CD4-positive, alpha-beta memory T cell (primary cell): ENCODE results near the gene FHAD1. TPM values are rescaled to one million over a fixed set of nuclear protein-coding genes. Genes with fewer than 3 reads are reported as not detected.
A peak's percentile ranks its signal among the peaks of the same experiment; 100 is the strongest.

Source experiments
- CTCF ChIA-PET: fragments of 350-600 bp; sonication (Branson Sonifier 250); formaldehyde crosslinking; loops from one replicate; lab custom pipeline; 2021; ENCODE audit warnings: inconsistent platforms; ENCODE audit not compliant: partially characterized antibody; lab: Charles Lee
- POLR2A ChIA-PET: fragments of 350-600 bp; sonication (Branson Sonifier 250); formaldehyde crosslinking; loops from one replicate; lab custom pipeline; 2021; ENCODE audit not compliant: partially characterized antibody; lab: Charles Lee
- DNase-seq, 5 donors: peaks; one replicate each; pipeline versions ENCODE4 v3.0.0 to v3.0.0-alpha.2; 2020 to 2022; ENCODE audit warnings: mixed read lengths in 1 of 5
- H3K27ac ChIP-seq: one replicate; pipeline ENCODE4 v1.7.0; 2013; ENCODE audit warnings: low read depth, low read length
- H3K27me3 ChIP-seq: 2 replicates; pipeline ENCODE4 v1.7.0; 2013; ENCODE audit warnings: mild to moderate bottlenecking, low read length, moderate library complexity; ENCODE audit not compliant: insufficient read depth
- H3K36me3 ChIP-seq: 2 replicates; pipeline ENCODE4 v1.7.0; 2013; ENCODE audit warnings: mild to moderate bottlenecking, low read length, moderate library complexity; ENCODE audit not compliant: insufficient read depth
- H3K4me1 ChIP-seq: 2 replicates; pipeline ENCODE4 v1.7.0; 2013; ENCODE audit warnings: mild to moderate bottlenecking, low read length, moderate library complexity; ENCODE audit not compliant: insufficient read depth
- H3K4me3 ChIP-seq, 2 donors: one replicate each; pipeline ENCODE4 v1.7.0; 2013; ENCODE audit warnings: low read length in 2 of 2, mild to moderate bottlenecking in 1 of 2
- H3K9me3 ChIP-seq, 2 donors: one replicate each; pipeline ENCODE4 v1.7.0; 2013; ENCODE audit warnings: low read length in 2 of 2, control low read depth in 1 of 2; ENCODE audit not compliant: control insufficient read depth in 1 of 2
- H3K27ac Mint-ChIP-seq, 7 donors: one replicate each; pipeline ENCODE4 v1.8.0; 2020 to 2021; ENCODE audit warnings: mixed read lengths in 7 of 7, mild to moderate bottlenecking in 6 of 7, inconsistent platforms in 3 of 7, moderate library complexity in 3 of 7
- H3K27me3 Mint-ChIP-seq, 2 donors: one replicate each; pipeline ENCODE4 v1.8.0; 2020 to 2021; ENCODE audit warnings: mixed read lengths in 2 of 2
- H3K36me3 Mint-ChIP-seq, 2 donors: one replicate each; pipeline ENCODE4 v1.8.0; 2020 to 2021; ENCODE audit warnings: mixed read lengths in 2 of 2, inconsistent platforms in 1 of 2, mild to moderate bottlenecking in 1 of 2
- H3K4me1 Mint-ChIP-seq, 4 donors: one replicate each; pipeline ENCODE4 v1.8.0; 2020 to 2021; ENCODE audit warnings: mixed read lengths in 4 of 4, mild to moderate bottlenecking in 1 of 4
- H3K4me3 Mint-ChIP-seq, 8 donors: one replicate each; pipeline ENCODE4 v1.8.0; 2020 to 2021; ENCODE audit warnings: mixed read lengths in 8 of 8, mild to moderate bottlenecking in 7 of 8, moderate library complexity in 6 of 8, inconsistent platforms in 3 of 8
- H3K9me3 Mint-ChIP-seq, 8 donors: one replicate each; pipeline ENCODE4 v1.8.0; 2020 to 2021; ENCODE audit warnings: mixed read lengths in 8 of 8, mild to moderate bottlenecking in 5 of 8, inconsistent platforms in 3 of 8, moderate library complexity in 1 of 8
- intact Hi-C: fragments of 100-400 bp; cut with micrococcal nuclease; formaldehyde crosslinking; loops from one replicate; pipeline ENCODE4 v1.15.1; 2023
- polyA plus RNA-seq, 2 donors: library from polyadenylated mRNA; unstranded; fragments of 300-500 nt; fragmentation: Illumina TruSeq; gene quantifications; one replicate each; pipeline ENCODE4 v1.2.3, GENCODE V29; 2021
- total RNA-seq, 2 experiments: library from RNA; stranded (reverse); gene quantifications; one replicate each; pipeline ENCODE4 v1.2.3, GENCODE V29; 2021

Gene FHAD1
- total and polyA plus RNA-seq, 4 experiments from 2014 or later = 0.03 TPM; not detected in 3

GRCh38 chr1:15219280-15220023, 27.6 kb upstream of the FHAD1 start:
- Mint-ChIP-seq H3K27me3 (peaks cover 13 to 22% of the 10 kb centered on the region in 2 donors), H3K4me3 (no peak overlapping the region), H3K9me3 (no peaks in the 10 kb centered on the region), H3K36me3 (no peaks in the 10 kb centered on the region), H3K4me1 (peaks cover 2 to 12% (median 5%) of the 10 kb centered on the region in 4 donors), H3K27ac (no peak overlapping the region)
- Histone ChIP-seq H3K36me3 (no peaks in the 10 kb centered on the region), H3K27ac (no peak overlapping the region), H3K4me3 (no peak overlapping the region), H3K27me3 (no peaks in the 10 kb centered on the region), H3K4me1 (no peaks in the 10 kb centered on the region), H3K9me3 (no peaks in the 10 kb centered on the region)
- ChIA-PET CTCF (no interaction called here), POLR2A (no interaction called here)
- intact Hi-C loops = no loop called here
- no peak for DNase-seq

DNA sequence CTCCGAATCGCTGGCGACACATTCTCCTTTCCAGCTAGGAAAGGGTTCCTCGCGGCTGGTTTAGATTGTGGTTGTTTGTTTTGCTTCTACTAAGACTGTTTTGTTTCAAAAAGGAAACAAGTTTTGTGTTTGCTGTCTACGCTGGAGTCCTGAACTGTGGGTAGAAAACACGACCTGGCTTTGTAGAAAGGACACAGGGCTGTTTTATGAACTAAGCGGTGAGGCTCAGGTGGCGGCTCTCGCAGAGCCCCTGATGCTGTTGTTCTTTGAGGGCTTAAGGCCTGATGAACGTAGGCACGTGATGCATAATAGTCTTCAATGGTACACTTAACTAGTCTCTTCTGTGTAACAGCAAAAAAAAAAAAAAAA, 27.0 kb upstream of the FHAD1 start:
- Mint-ChIP-seq H3K36me3 (no peaks in the 10 kb centered on the region), H3K9me3 (no peaks in the 10 kb centered on the region), H3K27ac (no peak overlapping the region), H3K4me3 (no peak overlapping the region), H3K27me3 (peaks cover 13 to 22% of the 10 kb centered on the region in 2 donors), H3K4me1 (peaks cover 2 to 12% (median 5%) of the 10 kb centered on the region in 4 donors)
- POLR2A ChIA-PET = no interaction called here
- intact Hi-C loops = no loop called here
- CTCF ChIA-PET = no interaction called here
- no peaks in the 10 kb centered on the region for H3K9me3 ChIP-seq
- H3K27me3 ChIP-seq = no peaks in the 10 kb centered on the region
- H3K27ac ChIP-seq = no peak overlapping the region
- H3K36me3 ChIP-seq = no peaks in the 10 kb centered on the region
- DNase-seq = no peak
- no peak overlapping the region for H3K4me3 ChIP-seq
- H3K4me1 ChIP-seq = no peaks in the 10 kb centered on the region

DNA sequence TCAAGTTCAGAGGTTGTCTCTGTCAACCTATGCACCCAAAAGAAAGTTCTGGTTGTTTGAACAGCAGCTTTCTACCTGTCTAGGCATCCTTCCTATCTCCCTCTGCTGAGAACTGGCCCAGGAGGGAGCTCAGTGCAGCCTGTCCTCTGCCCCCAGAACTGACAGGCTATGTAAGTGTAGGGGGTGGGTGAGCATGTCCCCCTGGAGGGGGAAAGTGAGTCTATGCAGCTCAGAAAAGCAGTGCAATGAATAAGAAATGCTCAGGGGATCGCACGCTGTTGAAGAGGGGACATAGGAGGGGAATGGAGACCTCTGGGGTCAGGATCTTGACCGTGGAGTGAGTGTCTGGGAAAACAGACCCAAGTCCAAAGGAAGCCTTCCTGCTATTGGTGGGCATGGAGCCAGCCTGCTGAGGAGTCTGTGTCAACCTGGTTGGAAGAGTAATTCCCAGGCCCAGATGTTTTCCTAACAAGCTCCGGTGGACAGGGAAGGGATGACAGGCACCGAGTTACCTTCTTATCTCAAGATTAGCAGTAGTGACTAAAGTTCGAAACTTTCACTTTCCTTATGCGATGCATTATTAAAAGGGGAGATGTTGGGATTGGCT, 26.1 kb upstream of the FHAD1 start:
- H3K27ac Mint-ChIP-seq = no peak overlapping the region
- CTCF ChIA-PET = no interaction called here
- Histone ChIP-seq H3K27ac (no peak overlapping the region), H3K36me3 (no peaks in the 10 kb centered on the region), H3K4me3 (no peak overlapping the region), H3K27me3 (no peaks in the 10 kb centered on the region), H3K4me1 (no peaks in the 10 kb centered on the region), H3K9me3 (no peaks in the 10 kb centered on the region)
- H3K4me3 Mint-ChIP-seq = peak overlapping the region in 1 of 8 donors; percentile 22
- H3K27me3 Mint-ChIP-seq = peaks cover 13 to 22% of the 10 kb centered on the region in 2 donors
- H3K36me3 Mint-ChIP-seq = no peaks in the 10 kb centered on the region
- peaks cover 2 to 12% (median 5%) of the 10 kb centered on the region in 4 donors for H3K4me1 Mint-ChIP-seq
- no peaks in the 10 kb centered on the region for H3K9me3 Mint-ChIP-seq
- intact Hi-C loops = no loop called here
- POLR2A ChIA-PET = no interaction called here
- no peak for DNase-seq

GRCh38 chr1:15222653-15223303, 24.2 kb upstream of the FHAD1 start:
- no peaks in the 10 kb centered on the region for H3K27me3 ChIP-seq
- no peak overlapping the region for H3K27ac Mint-ChIP-seq
- peaks cover under 1 to 12% (median 5%) of the 10 kb centered on the region in 4 donors for H3K4me1 Mint-ChIP-seq
- CTCF ChIA-PET = no interaction called here
- H3K4me3 Mint-ChIP-seq = no peak overlapping the region
- H3K27ac ChIP-seq = no peak overlapping the region
- H3K36me3 Mint-ChIP-seq = no peaks in the 10 kb centered on the region
- H3K4me3 ChIP-seq = no peak overlapping the region
- no peaks in the 10 kb centered on the region for H3K9me3 ChIP-seq
- DNase-seq = no peak
- no peaks in the 10 kb centered on the region for H3K36me3 ChIP-seq
- POLR2A ChIA-PET = no interaction called here
- peaks cover 13 to 19% of the 10 kb centered on the region in 2 donors for H3K27me3 Mint-ChIP-seq
- no peaks in the 10 kb centered on the region for H3K4me1 ChIP-seq
- no peaks in the 10 kb centered on the region for H3K9me3 Mint-ChIP-seq
- intact Hi-C loops = no loop called here

DNA sequence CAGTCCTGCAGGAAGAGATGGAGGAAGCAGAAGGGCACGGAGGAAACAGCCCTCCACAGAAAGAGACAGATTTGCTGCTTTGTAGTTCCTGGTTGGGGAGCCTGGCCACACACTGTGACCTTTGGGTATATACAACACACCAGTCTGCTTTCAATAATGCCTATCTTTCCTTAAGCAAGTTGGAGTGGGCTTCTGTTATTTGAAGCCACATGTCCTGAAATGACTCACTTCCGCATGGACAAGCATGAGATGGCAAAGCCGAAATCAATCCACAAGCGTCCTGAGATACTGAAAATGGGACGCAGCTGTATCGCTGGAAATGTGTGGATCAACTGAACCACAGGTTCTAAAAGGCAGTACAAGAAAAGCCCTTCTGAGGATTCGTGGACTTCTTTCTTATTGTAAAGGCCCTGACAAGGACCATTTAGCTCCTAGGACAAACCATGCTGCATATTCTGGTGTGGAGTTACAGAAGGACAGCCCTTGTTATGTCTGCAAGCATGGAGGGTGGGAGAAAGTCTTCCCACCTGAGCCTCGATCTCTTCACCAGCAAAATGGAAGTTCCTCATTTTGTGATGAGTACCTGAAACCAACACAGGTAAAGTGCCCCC, 22.7 kb upstream of the FHAD1 start:
- Mint-ChIP-seq H3K9me3 (no peaks in the 10 kb centered on the region), H3K4me3 (no peak overlapping the region), H3K27ac (no peak overlapping the region), H3K4me1 (no peaks in the 10 kb centered on the region), H3K36me3 (no peaks in the 10 kb centered on the region), H3K27me3 (peaks cover 13 to 14% of the 10 kb centered on the region in 2 donors)
- Histone ChIP-seq H3K27ac (no peak overlapping the region), H3K36me3 (no peaks in the 10 kb centered on the region), H3K9me3 (no peaks in the 10 kb centered on the region), H3K4me1 (no peaks in the 10 kb centered on the region), H3K27me3 (no peaks in the 10 kb centered on the region), H3K4me3 (no peak overlapping the region)
- ChIA-PET CTCF (no interaction called here), POLR2A (no interaction called here)
- intact Hi-C loops = no loop called here
- no peak for DNase-seq

- H3K27me3 Mint-ChIP-seq = peaks cover 10 to 14% of the 10 kb centered on the region in 2 donors
- no peak for DNase-seq
- no peak overlapping the region for H3K27ac ChIP-seq
- H3K36me3 Mint-ChIP-seq = no peaks in the 10 kb centered on the region
- H3K4me3 Mint-ChIP-seq = no peak overlapping the region
- ChIA-PET CTCF (no interaction called here), POLR2A (no interaction called here)
- peaks cover 0 to 1% (median 0%) of the 10 kb centered on the region in 4 donors for H3K4me1 Mint-ChIP-seq
- no peaks in the 10 kb centered on the region for H3K27me3 ChIP-seq
- no peaks in the 10 kb centered on the region for H3K4me1 ChIP-seq
- no peak overlapping the region for H3K27ac Mint-ChIP-seq
- no peak overlapping the region for H3K4me3 ChIP-seq
- H3K9me3 Mint-ChIP-seq = no peaks in the 10 kb centered on the region
- no peaks in the 10 kb centered on the region for H3K9me3 ChIP-seq
- intact Hi-C loops = no loop called here
- H3K36me3 ChIP-seq = no peaks in the 10 kb centered on the region
Measured at GRCh38 chr1:15224974-15225373, 22.0 kb upstream of the FHAD1 start.

- Mint-ChIP-seq H3K36me3 (no peaks in the 10 kb centered on the region), H3K4me3 (no peak overlapping the region), H3K9me3 (no peaks in the 10 kb centered on the region), H3K4me1 (peaks cover 0 to 1% (median 0%) of the 10 kb centered on the region in 4 donors), H3K27ac (no peak overlapping the region), H3K27me3 (peaks cover 8 to 14% of the 10 kb centered on the region in 2 donors)
- Histone ChIP-seq H3K27ac (no peak overlapping the region), H3K36me3 (no peaks in the 10 kb centered on the region), H3K9me3 (no peaks in the 10 kb centered on the region), H3K27me3 (no peaks in the 10 kb centered on the region), H3K4me1 (no peaks in the 10 kb centered on the region), H3K4me3 (no peak overlapping the region)
- DNase-seq = no peak
- ChIA-PET CTCF (no interaction called here), POLR2A (no interaction called here)
- intact Hi-C loops = no loop called here
Measured at GRCh38 chr1:15225461-15225860, 21.6 kb upstream of the FHAD1 start.
